ENCODE measurements around the gene CBX3. TPM values are rescaled to one million over a fixed set of nuclear protein-coding genes. Genes with fewer than 3 reads are reported as not detected.
A peak's percentile ranks its signal among the peaks of the same experiment; 100 is the strongest.
"Not testable (repeated sequence)": the region's sequence is repeated elsewhere in the genome, so short reads cannot be mapped to it uniquely, and the experiment has no call there.

Gene CBX3
- total RNA-seq (2014; rRNA removed; shearing (Covaris generic)), result 495 and 643 TPM in 2 replicates

DNA sequence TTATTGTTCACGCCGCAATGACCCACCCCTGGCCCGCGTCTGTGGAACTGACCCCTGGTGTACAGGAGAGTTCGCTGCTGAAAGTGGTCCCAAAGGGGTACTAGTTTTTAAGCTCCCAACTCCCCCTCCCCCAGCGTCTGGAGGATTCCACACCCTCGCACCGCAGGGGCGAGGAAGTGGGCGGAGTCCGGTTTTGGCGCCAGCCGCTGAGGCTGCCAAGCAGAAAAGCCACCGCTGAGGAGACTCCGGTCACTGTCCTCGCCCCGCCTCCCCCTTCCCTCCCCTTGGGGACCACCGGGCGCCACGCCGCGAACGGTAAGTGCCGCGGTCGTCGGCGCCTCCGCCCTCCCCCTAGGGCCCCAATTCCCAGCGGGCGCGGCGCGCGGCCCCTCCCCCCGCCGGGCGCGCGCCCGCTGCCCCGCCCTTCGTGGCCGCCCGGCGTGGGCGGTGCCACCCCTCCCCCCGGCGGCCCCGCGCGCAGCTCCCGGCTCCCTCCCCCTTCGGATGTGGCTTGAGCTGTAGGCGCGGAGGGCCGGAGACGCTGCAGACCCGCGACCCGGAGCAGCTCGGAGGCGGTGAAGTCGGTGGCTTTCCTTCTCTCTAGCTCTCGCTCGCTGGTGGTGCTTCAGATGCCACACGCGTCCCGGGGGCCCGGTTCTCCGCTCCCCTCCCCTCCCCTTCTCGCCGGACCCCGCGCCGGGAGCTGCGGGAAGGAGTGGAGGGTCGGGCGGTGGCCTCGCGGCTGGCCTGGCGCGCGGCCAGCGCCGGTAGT is at the start of gene CBX3:
CBX3 (plus strand) TSS at position 499 of the 772 bp plus-strand sequence. CDS start 1,254 bp downstream, outside the sequence.
- peak; percentile 99 for DNase-seq (ENCODE audit: low read depth)

DNA sequence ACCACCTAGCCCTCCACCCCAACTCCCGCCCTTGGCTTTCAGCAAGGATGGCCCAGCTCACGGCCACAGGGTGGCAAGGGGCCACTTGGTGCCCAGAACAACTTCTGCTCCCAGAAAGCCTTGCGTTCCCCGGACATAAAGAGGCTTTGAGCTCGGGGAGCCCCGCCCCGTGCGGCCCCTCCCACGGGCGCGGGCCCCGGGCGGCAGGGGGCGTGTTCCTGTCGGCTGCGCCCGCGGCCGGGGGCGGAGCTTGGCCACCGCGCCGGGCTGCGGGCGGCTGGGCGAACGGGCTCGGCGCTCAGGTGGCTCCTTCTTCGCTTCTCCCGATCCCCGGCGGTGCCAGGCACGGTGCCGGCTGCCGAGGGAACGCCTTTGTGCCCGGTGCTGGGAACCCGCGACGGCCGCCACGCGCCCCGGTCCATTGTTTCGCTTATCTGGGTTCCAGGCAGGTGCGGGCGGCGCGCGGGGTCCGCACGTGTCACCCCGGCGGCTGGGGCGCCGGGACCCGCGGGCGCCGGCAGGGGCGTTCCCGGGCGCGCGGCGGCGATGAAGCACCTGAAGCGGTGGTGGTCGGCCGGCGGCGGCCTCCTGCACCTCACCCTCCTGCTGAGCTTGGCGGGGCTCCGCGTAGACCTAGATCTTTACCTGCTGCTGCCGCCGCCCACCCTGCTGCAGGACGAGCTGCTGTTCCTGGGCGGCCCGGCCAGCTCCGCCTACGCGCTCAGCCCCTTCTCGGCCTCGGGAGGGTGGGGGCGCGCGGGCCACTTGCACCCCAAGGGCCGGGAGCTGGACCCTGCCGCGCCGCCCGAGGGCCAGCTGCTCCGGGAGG is 49.4 kb upstream of the CBX3 start, which contains the start of gene NFE2L3:
NFE2L3 (plus strand) TSS at position 246 of the 829 bp plus-strand sequence; CDS start at position 547, 301 bp downstream.
- DNase-seq (ENCODE audit: low read depth), result peak; percentile 95

DNA sequence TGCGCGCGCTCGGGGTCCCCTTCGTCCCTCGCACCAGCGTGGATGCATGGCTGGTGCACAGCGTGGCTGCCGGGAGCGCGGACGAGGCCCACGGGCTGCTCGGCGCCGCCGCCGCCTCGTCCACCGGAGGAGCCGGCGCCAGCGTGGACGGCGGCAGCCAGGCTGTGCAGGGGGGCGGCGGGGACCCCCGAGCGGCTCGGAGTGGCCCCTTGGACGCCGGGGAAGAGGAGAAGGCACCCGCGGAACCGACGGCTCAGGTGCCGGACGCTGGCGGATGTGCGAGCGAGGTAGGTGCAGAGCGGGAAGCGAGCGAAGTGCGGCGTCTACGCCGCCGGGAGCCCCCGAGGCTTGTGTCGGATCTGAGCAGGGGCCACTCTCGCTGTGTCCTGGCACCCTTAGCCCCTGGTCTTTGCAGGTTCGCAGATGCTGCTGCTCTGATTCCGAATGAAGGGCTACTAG is 48.7 kb upstream of the CBX3 start:
- peak; percentile 55 for DNase-seq (ENCODE audit: low read depth)

DNA sequence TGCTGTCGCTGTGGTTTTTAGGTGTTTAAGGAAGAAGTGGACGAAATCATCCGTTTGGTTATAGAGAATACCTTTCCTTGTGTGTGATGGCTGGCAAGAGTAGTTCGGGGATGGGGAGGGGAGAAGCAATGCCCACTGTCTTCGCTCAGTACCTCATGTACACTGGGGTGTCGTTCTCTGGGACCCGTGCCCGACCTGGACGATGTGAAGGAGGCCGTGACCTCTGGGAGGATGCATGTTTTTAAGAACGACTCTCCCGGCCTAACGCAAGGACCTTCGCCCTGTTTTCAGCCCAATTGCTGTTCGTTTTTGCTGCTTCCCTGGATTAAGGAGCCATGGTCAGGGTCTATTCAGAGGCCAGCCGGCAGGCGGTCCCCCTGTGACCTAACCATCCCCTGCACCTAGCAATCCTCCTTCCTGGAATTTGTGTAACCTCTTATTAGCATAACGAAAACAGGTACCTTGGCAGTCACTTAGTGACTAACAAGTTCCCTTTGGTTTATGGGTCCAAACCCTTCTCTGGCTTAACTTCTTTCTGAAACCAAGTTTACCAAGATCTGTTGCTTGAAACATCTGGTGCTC is 48.2 kb upstream of the CBX3 start:
- peak; percentile 61 for DNase-seq (ENCODE audit: low read depth)

DNA sequence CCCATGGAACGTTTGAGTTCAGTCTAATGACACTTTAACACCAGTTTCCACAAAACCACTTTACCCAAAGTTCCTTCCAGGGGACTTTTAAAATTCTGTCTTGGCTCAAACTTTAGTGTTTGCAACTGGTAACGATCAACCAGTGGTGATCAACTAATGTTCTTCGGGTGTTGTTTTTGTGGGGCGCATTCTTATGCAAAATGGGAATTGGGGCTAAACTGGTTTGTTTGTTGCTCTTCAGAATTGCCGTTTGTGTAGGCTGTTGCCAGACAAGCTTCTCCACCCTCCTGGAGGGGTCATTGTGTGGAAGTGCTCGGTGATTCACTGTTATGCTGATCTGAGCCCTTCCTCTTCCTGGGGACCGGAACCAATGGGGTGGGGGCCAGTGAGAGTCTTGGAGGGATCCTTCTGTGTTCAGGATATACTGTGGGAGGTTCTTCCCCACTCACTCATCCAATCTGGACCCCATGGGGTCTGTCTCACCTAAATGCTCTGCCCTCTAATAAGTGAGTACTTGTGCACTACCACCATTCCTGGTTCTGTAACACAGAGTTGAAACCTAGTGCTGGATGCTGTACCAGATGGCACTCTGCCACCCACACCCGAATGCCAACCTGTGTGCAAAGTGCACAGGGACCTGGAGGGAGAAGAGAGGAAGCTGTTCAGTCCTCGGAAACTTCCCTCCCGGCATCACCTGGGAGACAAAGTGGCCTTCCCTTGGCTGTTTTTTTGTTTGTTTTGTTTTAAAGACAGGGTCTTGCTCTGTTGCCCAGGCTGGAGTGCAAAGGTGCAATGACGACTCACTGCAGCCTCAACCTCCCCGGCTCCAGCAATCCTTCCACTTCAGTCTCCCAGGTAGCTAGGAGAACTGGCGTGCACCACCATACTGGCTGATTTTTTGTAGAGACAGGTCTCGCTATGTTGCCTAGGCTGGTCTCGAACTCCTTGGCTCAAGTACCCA is 47.4 kb upstream of the CBX3 start:
- DNase-seq (ENCODE audit: low read depth), result peak; percentile 97

DNA sequence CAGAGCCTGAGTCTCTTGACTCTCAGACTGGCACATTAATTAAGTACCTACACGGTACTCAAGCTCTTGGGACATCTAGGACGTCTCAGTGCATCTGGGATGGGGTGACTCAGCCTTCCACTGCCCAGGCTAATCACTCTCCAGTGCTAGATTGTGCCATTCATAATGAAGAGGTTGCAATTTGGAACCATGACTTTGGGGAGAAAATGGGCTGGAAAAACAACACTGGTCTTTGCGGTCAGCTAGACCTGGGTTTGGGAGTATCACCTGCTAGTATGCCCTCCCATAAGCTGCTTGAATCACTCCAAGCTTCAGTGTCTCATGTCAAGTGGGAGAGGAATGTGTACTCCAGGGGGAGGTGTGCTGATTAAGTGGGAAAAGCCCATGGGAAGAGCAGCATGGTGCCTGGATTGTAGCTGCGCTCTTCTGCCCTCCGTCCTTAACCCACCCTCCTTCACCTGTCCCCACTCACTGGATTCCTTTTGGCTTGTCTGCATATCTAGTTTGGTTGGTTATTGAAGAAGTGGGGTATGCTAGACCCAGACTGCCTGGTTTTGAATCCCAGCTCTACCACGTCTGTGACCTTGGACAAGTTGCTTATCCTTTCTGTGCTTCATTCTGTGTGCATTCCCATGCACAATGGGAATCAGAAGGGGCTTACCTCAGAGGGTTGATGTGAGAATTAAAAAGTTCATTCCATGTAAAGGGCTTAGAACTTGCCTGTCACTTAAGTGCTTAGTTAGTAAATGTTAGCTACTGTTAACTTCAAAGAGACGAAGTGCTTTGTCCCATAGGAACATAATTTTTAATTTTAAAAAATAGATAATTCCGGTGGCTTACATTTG is 45.8 kb upstream of the CBX3 start:
- peak; percentile 98 for DNase-seq (ENCODE audit: low read depth)

DNA sequence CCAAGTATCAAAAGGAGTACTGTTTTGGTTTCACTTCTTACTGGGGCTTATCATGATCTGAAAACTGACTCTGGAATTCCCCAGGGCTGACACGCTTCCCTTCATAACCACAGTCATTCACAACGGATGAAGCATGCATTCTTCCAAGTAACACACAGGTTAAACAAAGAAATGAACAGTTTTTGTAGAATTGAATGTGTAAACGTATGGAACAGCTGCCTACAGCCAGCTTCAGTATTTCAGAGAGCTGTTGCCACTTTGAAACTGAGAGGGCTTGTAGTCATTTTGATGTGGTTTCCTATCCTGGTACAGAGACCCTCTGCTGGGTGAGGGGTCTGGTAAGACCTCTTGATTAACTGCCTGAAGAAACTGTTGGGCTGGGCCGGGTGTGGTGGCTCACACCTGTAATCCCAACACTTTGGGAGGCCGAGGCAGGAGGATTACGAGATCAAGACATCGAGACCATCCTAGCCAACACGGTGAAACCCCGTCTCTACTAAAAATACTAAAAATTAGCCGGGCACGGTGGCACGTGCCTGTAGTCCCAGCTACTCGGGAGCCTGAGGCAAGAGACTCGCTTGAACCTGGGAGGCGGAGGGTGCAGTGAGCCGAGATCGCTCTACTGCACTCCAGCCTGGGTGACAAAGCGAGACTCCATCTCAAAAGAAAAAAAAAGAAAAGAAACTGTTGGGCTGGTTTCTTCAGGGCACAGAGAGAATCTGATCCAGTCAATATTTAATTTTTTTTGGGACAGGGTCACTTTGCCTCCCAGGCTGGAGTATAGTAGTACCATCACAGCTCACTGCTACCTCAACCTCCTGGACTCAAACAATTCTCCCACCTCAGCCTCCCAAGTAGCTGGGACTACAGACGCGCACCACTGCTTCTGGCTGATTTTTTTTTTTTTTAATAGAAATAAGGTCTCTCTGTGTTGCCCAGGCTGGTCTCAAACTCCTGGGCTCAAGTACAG is 44.8 kb upstream of the CBX3 start:
- DNase-seq (ENCODE audit: low read depth), result peak; percentile 99

DNA sequence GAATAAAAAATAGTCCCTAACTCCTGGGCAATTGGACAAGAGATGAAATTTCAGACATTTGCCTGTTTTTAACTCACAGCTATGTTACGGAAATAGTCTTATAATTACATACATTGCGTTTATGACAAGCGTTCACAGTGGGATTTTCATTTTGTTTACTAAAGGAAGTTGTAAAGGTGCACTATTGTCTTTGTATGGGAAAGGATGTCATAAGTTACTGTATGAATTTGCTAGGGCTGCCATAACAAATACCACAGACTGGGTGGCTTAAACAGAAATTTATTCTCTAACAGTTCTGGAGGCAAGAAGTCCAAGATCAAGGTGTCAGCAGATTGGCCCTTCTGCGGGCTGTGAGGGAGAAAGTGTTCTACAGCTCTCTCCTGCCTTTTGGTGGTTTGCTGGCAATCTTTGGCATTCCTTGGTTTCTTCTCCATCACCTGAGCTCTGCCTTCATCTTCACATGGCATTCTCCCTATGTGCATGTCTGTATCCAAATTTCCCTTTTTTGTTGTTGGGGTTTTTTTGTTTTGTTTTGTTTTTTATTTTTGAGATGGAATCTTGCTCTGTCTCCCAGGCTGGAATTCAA is 43.9 kb upstream of the CBX3 start:
- peak; percentile 42 for DNase-seq (ENCODE audit: low read depth)

DNA sequence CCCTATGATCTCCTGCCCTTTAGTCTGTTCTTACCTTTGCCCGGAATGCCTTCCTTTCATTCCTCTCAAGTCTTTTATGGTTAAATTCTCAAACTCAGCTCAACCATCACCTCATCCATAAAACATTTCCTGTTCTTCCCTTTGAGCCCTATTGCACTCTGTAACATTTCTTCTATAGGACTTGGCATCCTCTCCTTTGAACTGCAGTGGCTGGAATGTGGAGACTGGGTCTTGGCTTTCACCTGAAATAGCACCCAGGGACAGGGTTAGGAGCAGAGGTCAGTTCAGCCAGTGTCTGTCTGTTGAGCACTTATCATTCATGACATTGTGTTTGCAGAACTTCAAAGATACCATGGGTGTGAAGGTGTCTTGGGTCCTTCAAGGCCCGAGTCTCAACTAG is 42.3 kb upstream of the CBX3 start:
- DNase-seq (ENCODE audit: low read depth), result peak; percentile 75

DNA sequence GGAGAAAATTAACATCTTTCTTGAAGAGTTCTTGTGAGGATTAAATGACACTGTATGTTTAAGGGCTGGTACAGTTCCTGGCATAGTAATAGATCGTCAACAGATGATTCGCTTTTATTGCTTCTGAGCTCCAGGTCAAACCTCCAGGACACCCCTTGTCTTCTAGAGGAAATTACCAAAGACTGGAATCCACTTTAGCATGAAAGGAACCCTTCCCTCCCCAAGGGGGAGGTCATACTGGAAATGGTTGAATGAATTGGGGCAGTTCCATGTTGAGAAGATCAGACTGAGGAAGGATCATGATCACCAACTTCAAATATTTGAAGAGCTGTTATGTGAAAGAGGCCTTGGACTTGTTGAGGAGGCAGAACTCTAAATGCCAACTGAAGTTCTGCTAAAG is 40.6 kb upstream of the CBX3 start:
- no peak for DNase-seq (ENCODE audit: low read depth)

DNA sequence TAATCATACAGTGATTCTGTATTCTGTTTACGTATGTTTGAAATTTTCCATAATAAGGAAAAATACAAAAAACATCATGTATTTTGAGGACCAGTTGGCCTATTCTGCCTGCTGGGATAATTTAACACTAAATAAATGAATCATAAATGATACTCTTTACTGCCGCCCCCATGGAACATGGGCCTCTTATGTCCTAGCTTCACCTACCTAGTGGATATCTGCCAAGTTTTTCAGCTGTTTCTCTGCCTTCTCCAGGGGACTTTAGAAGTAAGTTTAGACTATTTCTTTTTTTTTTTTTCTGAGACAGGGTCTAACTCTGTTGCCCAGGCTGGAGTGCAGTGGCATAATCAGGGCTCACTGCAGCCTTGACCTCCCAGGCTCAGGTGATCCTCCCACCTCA is 39.1 kb upstream of the CBX3 start:
- no peak for DNase-seq (ENCODE audit: low read depth)

DNA sequence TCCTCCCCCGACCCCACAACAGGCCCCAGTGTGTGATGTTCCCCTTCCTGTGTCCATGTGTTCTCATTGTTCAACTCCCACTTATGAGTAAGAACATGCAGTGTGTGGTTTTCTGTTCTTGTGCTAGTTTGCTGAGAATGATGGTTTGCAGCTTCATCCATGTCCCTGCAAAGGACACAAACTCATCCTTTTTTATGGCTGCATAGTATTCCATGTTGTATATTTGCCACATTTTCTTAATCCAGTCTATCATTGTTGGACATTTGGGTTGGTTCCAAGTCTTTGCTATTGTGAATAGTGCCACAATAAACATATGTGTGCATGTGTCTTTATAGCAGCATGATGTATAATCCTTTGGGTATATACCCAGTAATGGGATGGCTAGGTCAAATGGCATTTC is 37.7 kb upstream of the CBX3 start:
- DNase-seq (ENCODE audit: low read depth), result not testable (repeated sequence)

DNA sequence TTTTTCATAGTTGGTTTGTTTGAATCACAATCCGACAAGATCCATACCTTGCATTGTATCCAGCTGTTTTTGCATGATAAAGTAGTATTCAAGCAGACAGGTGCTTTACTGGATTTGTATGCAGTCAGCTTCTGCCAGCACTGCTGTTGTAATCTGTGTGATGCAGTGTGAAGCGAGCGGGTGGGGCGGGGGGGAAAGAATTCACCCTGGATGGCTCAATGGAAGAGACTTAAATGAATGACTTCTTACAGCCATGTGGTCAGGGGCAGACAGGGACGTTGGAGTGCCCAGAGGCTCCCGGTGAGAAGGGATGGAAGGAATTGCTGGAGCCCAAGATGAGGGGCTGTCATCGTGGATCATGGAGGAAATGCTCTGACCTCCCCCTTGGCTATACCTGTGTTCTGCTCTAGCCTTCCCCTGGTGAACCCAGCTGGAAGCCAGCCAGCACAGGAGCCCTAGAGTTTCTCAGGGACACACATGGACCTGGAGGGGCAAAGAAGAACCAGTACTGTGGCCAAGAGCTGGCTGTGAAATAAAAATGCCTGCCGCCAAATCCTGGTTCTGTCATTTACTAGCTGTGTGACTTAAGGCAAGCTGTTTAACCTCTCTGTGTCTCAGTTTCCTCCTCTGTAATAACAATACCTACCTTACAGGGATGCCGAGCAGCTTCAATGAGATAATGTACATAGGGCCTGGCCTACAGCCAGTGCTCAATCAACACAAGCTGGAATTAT is 35.4 kb upstream of the CBX3 start:
- peak; percentile 16 for DNase-seq (ENCODE audit: low read depth)

DNA sequence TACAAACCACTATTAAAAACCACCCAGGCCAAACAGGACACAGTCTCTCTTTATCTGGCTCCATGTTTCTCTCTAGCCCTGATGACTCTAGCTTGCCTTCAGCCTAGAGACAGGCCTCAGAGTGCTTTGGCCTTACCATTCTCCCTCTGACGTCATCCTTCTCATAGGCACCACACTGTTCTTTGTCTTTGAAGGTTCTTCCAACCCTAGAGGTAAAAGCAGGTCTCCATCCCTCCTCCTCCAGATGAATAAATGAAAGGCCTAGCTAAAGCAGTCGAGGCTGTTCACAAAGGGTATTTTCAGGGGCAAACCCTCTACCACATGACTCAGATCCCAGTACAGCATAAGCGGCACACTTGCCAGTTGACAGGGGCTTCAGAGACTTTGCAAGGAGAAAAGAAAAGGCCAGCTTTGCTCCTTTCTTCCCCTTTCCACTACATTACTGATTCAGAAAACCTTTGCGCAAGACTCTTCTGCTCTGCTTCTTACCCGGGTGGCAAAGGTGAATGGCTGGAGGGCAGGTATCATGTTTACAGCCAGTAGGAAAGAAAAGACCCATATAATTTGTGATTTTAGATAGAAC is 34.8 kb upstream of the CBX3 start:
- DNase-seq (ENCODE audit: low read depth), result peak; percentile 48

DNA sequence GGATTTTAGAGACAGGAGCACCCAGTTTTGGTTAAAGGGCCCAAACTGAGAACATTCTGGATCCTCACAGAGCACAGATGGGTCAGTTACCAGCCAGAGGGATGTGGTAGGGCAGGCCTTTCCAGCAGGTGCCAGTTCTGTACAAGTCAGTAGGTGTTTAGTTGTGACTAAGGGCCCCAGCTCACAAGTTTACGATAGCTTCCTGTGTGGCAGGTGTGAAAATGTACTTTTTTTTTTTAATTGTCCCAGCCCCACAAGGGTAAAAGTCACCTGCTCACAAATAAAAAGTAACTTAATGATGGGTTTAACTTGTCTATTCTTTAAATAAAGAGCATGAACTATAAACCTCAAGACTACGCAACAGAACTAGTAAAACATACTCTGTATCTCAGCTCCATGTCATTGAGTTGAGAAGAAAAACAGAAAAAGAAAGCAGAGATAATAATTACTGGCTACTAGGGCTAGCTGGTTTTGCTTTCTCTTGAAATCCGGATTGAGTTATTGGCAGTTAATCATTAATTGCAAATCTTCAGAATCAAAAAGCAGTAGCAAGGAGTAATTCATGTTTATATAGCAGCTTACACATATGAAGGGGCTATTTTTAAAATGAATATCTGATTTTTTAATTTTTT is 34.1 kb upstream of the CBX3 start:
- DNase-seq (ENCODE audit: low read depth), result no peak

DNA sequence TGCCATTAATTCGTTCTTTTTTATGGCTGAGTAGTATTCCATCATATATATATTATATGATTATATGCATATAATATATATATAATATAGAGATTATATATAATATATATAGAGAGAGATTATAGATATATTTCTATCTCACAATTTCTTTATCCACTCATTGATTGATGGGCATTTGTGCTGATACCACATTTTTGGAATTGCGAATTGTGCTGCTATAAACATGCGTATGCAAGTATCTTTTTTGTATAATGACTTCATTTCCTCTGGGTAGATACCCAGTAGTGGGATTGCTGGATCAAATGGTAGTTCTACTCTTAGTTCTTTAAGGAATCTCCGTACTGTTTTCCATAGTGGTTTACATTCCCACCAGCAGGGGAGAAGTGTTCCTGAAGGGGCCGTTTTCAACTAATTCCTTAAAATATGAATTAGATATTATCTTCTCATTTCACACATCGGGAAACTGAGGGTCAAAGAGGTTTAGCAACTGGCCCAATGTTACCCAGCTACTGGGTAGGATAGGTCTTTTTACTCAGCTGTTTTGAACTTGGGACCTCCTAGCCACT is 33.0 kb upstream of the CBX3 start:
- no peak for DNase-seq (ENCODE audit: low read depth)

DNA sequence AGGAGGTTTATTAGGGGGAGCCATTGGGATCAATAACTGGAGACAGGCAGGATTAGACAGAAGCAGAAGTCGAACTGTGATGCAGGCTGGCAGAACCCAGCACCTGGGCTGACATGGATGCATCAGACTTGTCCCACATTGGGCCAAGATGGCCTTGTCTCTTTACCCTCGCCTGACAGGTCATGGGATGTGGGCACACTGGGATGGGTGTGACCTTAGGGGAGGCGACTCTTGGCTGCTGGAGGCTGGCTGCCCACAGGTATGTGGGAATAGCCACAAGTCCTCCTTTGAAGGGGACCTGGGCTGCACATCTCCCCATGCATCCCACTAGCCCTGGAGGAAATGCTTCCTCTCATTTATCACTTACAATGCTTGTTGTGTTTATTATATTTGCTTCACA is 32.3 kb upstream of the CBX3 start:
- DNase-seq (ENCODE audit: low read depth), result peak; percentile 36
